IMR-90 (cell line): ENCODE measurements around the gene LMAN2L. TPM values are rescaled to one million over a fixed set of nuclear protein-coding genes. Genes with fewer than 3 reads are reported as not detected.

Source experiments
- CHD1 ChIP-seq: IDR thresholded peaks from 2 replicates; pipeline ENCODE4 v1.6.1; 2012; ENCODE audit warnings: low read depth, low read length, improper control_type of control experiment
- USF2 ChIP-seq: fragments of 150-350 bp; IDR thresholded peaks from 2 replicates; pipeline ENCODE4 v1.6.1; 2017; ENCODE audit warnings: mild to moderate bottlenecking, antibody characterized with exemption, low read length, low read depth
- polyA plus RNA-seq, 3 experiments: library from polyadenylated mRNA; depleted of rRNA; stranded (reverse); fragments of >200 nt; gene quantifications; 2 replicates each; pipeline ENCODE4 v1.2.3, GENCODE V29; 2012; ENCODE audit warnings: low replicate concordance in 1 of 3
- total RNA-seq: library from RNA; depleted of rRNA; stranded (reverse); fragments of >200 nt; gene quantifications from 2 replicates; pipeline ENCODE4 v1.2.3, GENCODE V29; 2012

Gene LMAN2L
- total and polyA plus RNA-seq, 2 of the 4 experiments (the other 2 are of a cell fraction): 22.5 to 22.9 TPM

GRCh38 chr2:96760986-96761832 lies 21.3 kb upstream of the LMAN2L start (continued):
- TF ChIP-seq USF2 (no peak), CHD1 (no peak)
